ENCODE measurements around the gene MUC3A.

- TF ChIP-seq CTCF (IDR thresholded peaks at IDR 0.05; ENCODE audit: low read depth, low read length) (no peak), EZH2phosphoT487 (IDR thresholded peaks at IDR 0.05; ENCODE audit: low read depth) (no peak)
These were observed 14.5 kb downstream of the MUC3A start for GRCh38 chr7:100963874-100964273.
